Smooth muscle cell (in vitro differentiated cells): ENCODE data around the gene PNLIPRP2. TPM values are rescaled to one million over a fixed set of nuclear protein-coding genes. Genes with fewer than 3 reads are reported as not detected.

Experiments used
- DNase-seq: peaks from one replicate; lab custom pipeline; 2025; ENCODE audit not compliant: unreplicated experiment; lab: John Stamatoyannopoulos, UW
- H2AFZ ChIP-seq: fragments of 200-600 bp; sonication (generic); 2 replicates; pipeline ENCODE4 v1.6.0; 2016; ENCODE audit warnings: antibody characterized with exemption, low read depth, mild to moderate bottlenecking
- H3F3A ChIP-seq: fragments of 200-600 bp; sonication (generic); 2 replicates; pipeline ENCODE4 v1.6.0; 2017; ENCODE audit warnings: antibody characterized with exemption, low read depth
- H3K27ac ChIP-seq: fragments of 200-600 bp; sonication (generic); 2 replicates; pipeline ENCODE4 v1.5.1; 2016; ENCODE audit warnings: low read depth, mild to moderate bottlenecking
- H3K27me3 ChIP-seq: fragments of 200-600 bp; sonication (generic); 2 replicates; pipeline ENCODE4 v1.6.1; 2016; ENCODE audit warnings: low read depth, mild to moderate bottlenecking
- H3K36me3 ChIP-seq: fragments of 200-600 bp; sonication (generic); 2 replicates; pipeline ENCODE4 v1.5.1; 2016; ENCODE audit warnings: low read depth
- H3K4me1 ChIP-seq: fragments of 200-600 bp; sonication (generic); 2 replicates; pipeline ENCODE4 v1.5.1; 2016; ENCODE audit warnings: low read depth
- H3K4me2 ChIP-seq: fragments of 200-600 bp; sonication (generic); 2 replicates; pipeline ENCODE4 v1.6.0; 2016; ENCODE audit warnings: mild to moderate bottlenecking
- H3K4me3 ChIP-seq: fragments of 200-600 bp; sonication (generic); 2 replicates; pipeline ENCODE4 v1.5.1; 2016; ENCODE audit warnings: mild to moderate bottlenecking
- H3K79me2 ChIP-seq: fragments of 200-600 bp; sonication (generic); 2 replicates; pipeline ENCODE4 v1.6.0; 2016; ENCODE audit warnings: low read depth, mild to moderate bottlenecking
- H3K9ac ChIP-seq: fragments of 200-600 bp; sonication (generic); 2 replicates; pipeline ENCODE4 v1.6.0; 2016; ENCODE audit warnings: low read depth
- H3K9me3 ChIP-seq: fragments of 200-600 bp; sonication (generic); replicated peaks from 2 replicates; pipeline ENCODE4 v1.5.1; 2016; ENCODE audit warnings: low read depth
- H4K20me1 ChIP-seq: fragments of 200-600 bp; sonication (generic); 2 replicates; pipeline ENCODE4 v1.6.0; 2016; ENCODE audit warnings: low read depth
- CTCF ChIP-seq: fragments of 200-600 bp; sonication (generic); IDR thresholded peaks from 2 replicates; pipeline ENCODE4 v1.5.1; 2017; ENCODE audit warnings: borderline replicate concordance, mild to moderate bottlenecking, antibody characterized with exemption; ENCODE audit not compliant: insufficient read depth, poor library complexity, severe bottlenecking
- WGBS: methylation state at CpG from one replicate; pipeline ENCODE4 v1.1.7; 2016; ENCODE audit warnings: low lambda C conversion rate; 5-methylcytosine and 5-hydroxymethylcytosine counted together
- polyA plus RNA-seq: library from polyadenylated mRNA; unstranded; fragments of >200 nt; fragmentation: Nextera tagmentation; extraction: Ambion mirVana; gene quantifications from 2 replicates; pipeline ENCODE4 v1.2.1, GENCODE V29; 2016
- total RNA-seq: library from RNA; depleted of rRNA; stranded (reverse); fragments of >200 nt; gene quantifications from 2 replicates; pipeline ENCODE4 v1.2.3, GENCODE V29; 2014

Gene PNLIPRP2
- total and polyA plus RNA-seq, 2 experiments from 2014 or later: not detected

GRCh38 chr10:116690356-116691322 is 69.9 kb downstream of the PNLIPRP2 start:
- H3K9ac ChIP-seq: no peak overlapping the region
- no peaks in the 10 kb centered on the region for H3K27me3 ChIP-seq
- H3K4me3 ChIP-seq: no peak overlapping the region
- DNase-seq: no peak
- no peaks in the 10 kb centered on the region for H3K9me3 ChIP-seq
- no peak overlapping the region for H3K4me2 ChIP-seq
- H4K20me1 ChIP-seq: no peaks in the 10 kb centered on the region
- no peaks in the 10 kb centered on the region for H3K36me3 ChIP-seq
- no peak overlapping the region for H2AFZ ChIP-seq
- H3K4me1 ChIP-seq: no peaks in the 10 kb centered on the region
- 73% methylated on average over 17 of the region's 17 CpGs for WGBS
- peaks cover 7% of the 10 kb centered on the region for H3F3A ChIP-seq
- H3K79me2 ChIP-seq: no peaks in the 10 kb centered on the region
- peak; percentile 28 for TF ChIP-seq CTCF
- H3K27ac ChIP-seq: no peak overlapping the region

- H4K20me1 ChIP-seq: no peaks in the 10 kb centered on the region
- no peak for TF ChIP-seq CTCF
- H3K9me3 ChIP-seq: no peaks in the 10 kb centered on the region
- no peak overlapping the region for H3K27ac ChIP-seq
- no peaks in the 10 kb centered on the region for H3K79me2 ChIP-seq
- no peaks in the 10 kb centered on the region for H3K36me3 ChIP-seq
- no peaks in the 10 kb centered on the region for H3K4me1 ChIP-seq
- no peak for DNase-seq
- 91% methylated on average over 6 of the region's 6 CpGs for WGBS
- H3K4me3 ChIP-seq: no peak overlapping the region
- H3K9ac ChIP-seq: no peak overlapping the region
- peaks cover 7% of the 10 kb centered on the region for H3F3A ChIP-seq
- no peak overlapping the region for H2AFZ ChIP-seq
- no peak overlapping the region for H3K4me2 ChIP-seq
- no peaks in the 10 kb centered on the region for H3K27me3 ChIP-seq
Measured at GRCh38 chr10:116691635-116692034, 70.9 kb downstream of the PNLIPRP2 start.

GRCh38 chr10:116692225-116692624 is 71.5 kb downstream of the PNLIPRP2 start:
- Histone ChIP-seq H2AFZ (no peak overlapping the region), H3K9ac (no peak overlapping the region), H3K79me2 (no peaks in the 10 kb centered on the region), H3K4me2 (no peak overlapping the region), H3K9me3 (no peaks in the 10 kb centered on the region), H3F3A (peaks cover 7% of the 10 kb centered on the region), H3K36me3 (no peaks in the 10 kb centered on the region), H4K20me1 (no peaks in the 10 kb centered on the region), H3K27ac (no peak overlapping the region), H3K27me3 (no peaks in the 10 kb centered on the region), H3K4me3 (no peak overlapping the region), H3K4me1 (no peaks in the 10 kb centered on the region)
- TF ChIP-seq CTCF: no peak
- DNase-seq: no peak
- WGBS: 96% methylated on average over 8 of the region's 8 CpGs
